DMS79 treated with DMSO at 0.1 percent for 48 hours (cell line): ENCODE results near the gene PINK1.
A peak's percentile ranks its signal among the peaks of the same experiment; 100 is the strongest.

Experiments used
- DNase-seq: peaks from one replicate; lab custom pipeline; 2025; lab: John Stamatoyannopoulos, UW

Gene PINK1

GRCh38 chr1:20611652-20612051 is 21.6 kb upstream of the PINK1 start:
- no peak for DNase-seq

- no peak for DNase-seq
These were observed 21.0 kb upstream of the PINK1 start for GRCh38 chr1:20612221-20612746.

- no peak for DNase-seq
These were observed 19.1 kb upstream of the PINK1 start for GRCh38 chr1:20614131-20614579.

- DNase-seq: no peak
These were observed 17.1 kb upstream of the PINK1 start for GRCh38 chr1:20615946-20616846.

GRCh38 chr1:20616847-20617487 is 16.3 kb upstream of the PINK1 start:
- DNase-seq: no peak

- DNase-seq: no peak
These were observed 14.7 kb upstream of the PINK1 start for GRCh38 chr1:20618550-20618949.

- no peak for DNase-seq
These were observed 13.3 kb upstream of the PINK1 start for GRCh38 chr1:20619999-20620398.

- no peak for DNase-seq
These were observed 12.2 kb upstream of the PINK1 start for GRCh38 chr1:20621012-20621411.

- no peak for DNase-seq
These were observed 8.5 kb upstream of the PINK1 start for GRCh38 chr1:20624709-20625108.

GRCh38 chr1:20625176-20626097 is 7.8 kb upstream of the PINK1 start:
- no peak for DNase-seq

GRCh38 chr1:20626098-20626427 is 7.2 kb upstream of the PINK1 start:
- no peak for DNase-seq

GRCh38 chr1:20626524-20626923 is 6.7 kb upstream of the PINK1 start:
- no peak for DNase-seq

- DNase-seq: no peak
These were observed 2.5 kb upstream of the PINK1 start for GRCh38 chr1:20630729-20631128.

GRCh38 chr1:20632386-20632785 is 872 bp upstream of the PINK1 start:
- DNase-seq: no peak

- no peak for DNase-seq
These were observed 871 bp downstream of the PINK1 start for GRCh38 chr1:20634065-20634593.

- peak; percentile 91 for DNase-seq
These were observed 1.4 kb downstream of the PINK1 start for GRCh38 chr1:20634594-20635084.

- DNase-seq: no peak
These were observed 3.6 kb downstream of the PINK1 start for GRCh38 chr1:20636785-20637347.

GRCh38 chr1:20640183-20640597 is 6.9 kb downstream of the PINK1 start:
- DNase-seq: no peak

- DNase-seq: no peak
These were observed 8.7 kb downstream of the PINK1 start for GRCh38 chr1:20641975-20642374.

GRCh38 chr1:20643080-20643479 is 9.8 kb downstream of the PINK1 start:
- no peak for DNase-seq

GRCh38 chr1:20644416-20644815 is 11.2 kb downstream of the PINK1 start:
- no peak for DNase-seq
